H9 (cell line): ENCODE results near the gene CELSR2. TPM values are rescaled to one million over a fixed set of nuclear protein-coding genes. Genes with fewer than 3 reads are reported as not detected.

Source experiments
- DNase-seq: peaks from one replicate; pipeline ENCODE4 v3.0.0-alpha.2; 2017
- H2AFZ ChIP-seq: one replicate; pipeline ENCODE4 v1.6.1; 2013; ENCODE audit warnings: mild to moderate bottlenecking, low read length, control low read depth, moderate library complexity
- H2AK5ac ChIP-seq: 2 replicates; pipeline ENCODE4 v1.6.1; 2013; ENCODE audit warnings: low read length, control low read depth, mixed read lengths; ENCODE audit not compliant: insufficient read length
- H2BK120ac ChIP-seq: one replicate; pipeline ENCODE4 v1.6.1; 2013; ENCODE audit warnings: low read depth, mild to moderate bottlenecking, low read length, control low read depth, inconsistent platforms; ENCODE audit not compliant: poor library complexity, severe bottlenecking
- H2BK12ac ChIP-seq: 2 replicates; pipeline ENCODE4 v1.6.1; 2013; ENCODE audit warnings: low read length, control low read depth, mixed read lengths, low read depth; ENCODE audit not compliant: insufficient read length
- H2BK15ac ChIP-seq: 2 replicates; pipeline ENCODE4 v1.6.1; 2013; ENCODE audit warnings: low read depth, low read length, control low read depth
- H2BK20ac ChIP-seq: one replicate; pipeline ENCODE4 v1.6.1; 2013; ENCODE audit warnings: low read depth, mild to moderate bottlenecking, low read length, control low read depth, inconsistent platforms; ENCODE audit not compliant: poor library complexity, severe bottlenecking
- H2BK5ac ChIP-seq: 2 replicates; pipeline ENCODE4 v1.6.1; 2013; ENCODE audit warnings: low read length, control low read depth, mixed read lengths; ENCODE audit not compliant: insufficient read length
- H3K14ac ChIP-seq: 2 replicates; pipeline ENCODE4 v1.6.1; 2013; ENCODE audit warnings: low read length, control low read depth; ENCODE audit not compliant: insufficient read depth
- H3K18ac ChIP-seq: 2 replicates; pipeline ENCODE4 v1.6.1; 2013; ENCODE audit warnings: low read depth, mild to moderate bottlenecking, mixed read lengths, low read length, control low read depth; ENCODE audit not compliant: insufficient read length
- H3K23ac ChIP-seq: 2 replicates; pipeline ENCODE4 v1.6.1; 2013; ENCODE audit warnings: low read length, control low read depth, mixed read lengths, low read depth; ENCODE audit not compliant: insufficient read length
- H3K23me2 ChIP-seq: 2 replicates; pipeline ENCODE4 v1.6.1; 2013; ENCODE audit warnings: low read depth, mild to moderate bottlenecking, mixed read lengths, low read length, control low read depth; ENCODE audit not compliant: insufficient read length, poor library complexity, severe bottlenecking
- H3K27ac ChIP-seq: 2 replicates; pipeline ENCODE4 v1.5.1; 2013; ENCODE audit warnings: low read length, control low read depth, mixed read lengths, low read depth; ENCODE audit not compliant: insufficient read length
- H3K27me3 ChIP-seq: 2 replicates; pipeline ENCODE4 v1.6.1; 2013; ENCODE audit warnings: low read length, control low read depth, inconsistent platforms; ENCODE audit not compliant: insufficient read depth
- H3K4ac ChIP-seq: 2 replicates; pipeline ENCODE4 v1.6.1; 2013; ENCODE audit warnings: low read depth, mild to moderate bottlenecking, control low read depth, inconsistent platforms, low read length, moderate library complexity
- H3K4me1 ChIP-seq: 2 replicates; pipeline ENCODE4 v1.6.1; 2013; ENCODE audit warnings: low read length, control low read depth, inconsistent platforms; ENCODE audit not compliant: insufficient read depth
- H3K4me2 ChIP-seq: 2 replicates; pipeline ENCODE4 v1.6.1; 2013; ENCODE audit warnings: low read length, control low read depth, mixed read lengths; ENCODE audit not compliant: insufficient read length, insufficient read depth
- H3K56ac ChIP-seq: 2 replicates; pipeline ENCODE4 v1.6.1; 2013; ENCODE audit warnings: low read depth, mild to moderate bottlenecking, mixed read lengths, low read length, control low read depth; ENCODE audit not compliant: insufficient read length
- H3K79me1 ChIP-seq: 2 replicates; pipeline ENCODE4 v1.6.1; 2013; ENCODE audit warnings: low read depth, mild to moderate bottlenecking, moderate library complexity, low read length, control low read depth, inconsistent platforms; ENCODE audit not compliant: insufficient read depth, poor library complexity, severe bottlenecking
- H3K79me2 ChIP-seq: 2 replicates; pipeline ENCODE4 v1.6.1; 2013; ENCODE audit warnings: low read length, control low read depth, inconsistent platforms; ENCODE audit not compliant: insufficient read depth
- H3K9ac ChIP-seq: 2 replicates; pipeline ENCODE4 v1.6.1; 2013; ENCODE audit warnings: low read length, control low read depth, mixed read lengths; ENCODE audit not compliant: insufficient read length; ENCODE audit errors: extremely low read depth
- H3K9me3 ChIP-seq: one replicate; pipeline ENCODE4 v1.6.1; 2013; ENCODE audit warnings: low read depth, low read length, inconsistent platforms; ENCODE audit not compliant: control insufficient read depth
- H3T11ph ChIP-seq: one replicate; pipeline ENCODE4 v1.6.1; 2013; ENCODE audit warnings: mild to moderate bottlenecking, low read length, control low read depth, inconsistent platforms
- H4K20me1 ChIP-seq: one replicate; pipeline ENCODE4 v1.6.1; 2013; ENCODE audit not compliant: control insufficient read depth, insufficient read length, insufficient read depth
- H4K5ac ChIP-seq: 2 replicates; pipeline ENCODE4 v1.6.1; 2013; ENCODE audit warnings: low read depth, mild to moderate bottlenecking, mixed read lengths, low read length, control low read depth; ENCODE audit not compliant: insufficient read length
- H4K8ac ChIP-seq: replicated peaks from 2 replicates; pipeline ENCODE4 v1.6.1; 2013; ENCODE audit warnings: low read length, control low read depth, mixed read lengths, low read depth; ENCODE audit not compliant: insufficient read length
- H4K91ac ChIP-seq: 2 replicates; pipeline ENCODE4 v1.6.1; 2013; ENCODE audit warnings: low read depth, mild to moderate bottlenecking, moderate library complexity, mixed read lengths, low read length, control low read depth; ENCODE audit not compliant: insufficient read length
- H3K27ac Mint-ChIP-seq, 3 experiments: 2 replicates in 2 of 3; 3 replicates in 1 of 3; pipeline ENCODE4 v1.8.0; 2020 to 2021; ENCODE audit warnings: mixed read lengths in 3 of 3, mild to moderate bottlenecking in 1 of 3, moderate library complexity in 1 of 3
- H3K27me3 Mint-ChIP-seq: 2 replicates; pipeline ENCODE4 v1.8.0; 2021; ENCODE audit warnings: low read depth, mild to moderate bottlenecking, moderate library complexity, mixed read lengths
- H3K36me3 Mint-ChIP-seq, 3 experiments: 2 replicates in 2 of 3; 3 replicates in 1 of 3; pipeline ENCODE4 v1.8.0; 2020 to 2021; ENCODE audit warnings: low read depth in 3 of 3, mixed read lengths in 3 of 3; ENCODE audit not compliant: insufficient read depth in 1 of 3
- H3K4me1 Mint-ChIP-seq, 2 experiments: 2 replicates each; pipeline ENCODE4 v1.8.0; 2020; ENCODE audit warnings: mixed read lengths in 2 of 2
- H3K4me3 Mint-ChIP-seq, 2 experiments: 2 replicates in 1 of 2; 3 replicates in 1 of 2; pipeline ENCODE4 v1.8.0; 2020 to 2021; ENCODE audit warnings: mild to moderate bottlenecking in 2 of 2, mixed read lengths in 2 of 2, moderate library complexity in 1 of 2
- H3K9me3 Mint-ChIP-seq, 2 experiments: 2 replicates in 1 of 2; 3 replicates in 1 of 2; pipeline ENCODE4 v1.8.0; 2020; ENCODE audit warnings: mild to moderate bottlenecking in 2 of 2, mixed read lengths in 2 of 2, moderate library complexity in 1 of 2
- WGBS: extraction: QIAGEN DNeasy Blood & Tissue Kit; methylation state at CpG from one replicate; pipeline ENCODE4 v1.1.7; 2013; ENCODE audit warnings: missing lambda C conversion rate, low lambda C conversion rate, mixed read lengths; ENCODE audit not compliant: insufficient read length; ENCODE audit errors: extremely low coverage; 5-methylcytosine and 5-hydroxymethylcytosine counted together
- total RNA-seq: library from RNA; stranded (reverse); gene quantifications from 2 replicates; pipeline ENCODE4 v1.2.1, GENCODE V29; 2021
- TF ChIP-seq, protein P1 (sequence below): fragments of 200-600 bp; sonication (generic); conservative IDR thresholded peaks from 3 replicates; pipeline ENCODE4 v1.8.0; 2021; ENCODE audit warnings: antibody characterized with exemption, mild to moderate bottlenecking

The CELSR2 gene
- total RNA-seq, 1 experiment from 2014 or later: 29.2 TPM

DNA sequence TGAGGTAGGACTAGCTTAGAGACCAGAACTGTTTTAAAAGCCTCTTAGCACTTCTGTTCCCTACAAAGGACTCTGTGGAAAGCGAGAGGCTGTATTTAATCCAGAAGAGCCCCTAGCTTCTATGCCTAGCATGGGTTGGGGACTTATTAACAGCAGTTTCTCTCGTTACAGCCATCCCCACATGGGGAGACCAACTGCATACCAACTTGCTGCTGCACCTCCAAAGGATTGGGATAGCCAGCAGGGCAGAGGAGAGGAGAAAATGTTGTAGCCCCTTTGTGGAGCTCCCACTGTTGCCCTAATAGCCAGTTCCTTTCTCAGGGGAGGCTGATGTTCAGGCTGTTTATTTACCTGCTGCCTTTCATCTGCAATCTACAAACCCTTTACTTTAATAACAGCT lies 11.0 kb upstream of the CELSR2 start:
- H3K4me3 Mint-ChIP-seq: no peak overlapping the region
- H3K27ac ChIP-seq: no peak overlapping the region
- peaks cover 14% of the 10 kb centered on the region; the same call in 1 of the 2 replicates for H3K4me1 ChIP-seq

More for the DNA sequence above, 11.0 kb upstream of the CELSR2 start:
- H3K79me1 ChIP-seq: no peaks in the 10 kb centered on the region
- no peak overlapping the region for H3K14ac ChIP-seq
- no peak overlapping the region for H3K18ac ChIP-seq
- no peak overlapping the region for H3T11ph ChIP-seq
- H3K4me2 ChIP-seq: no peak overlapping the region
- no peak overlapping the region for H2BK20ac ChIP-seq
- H4K8ac ChIP-seq: no peak overlapping the region
- no CpG with 5 or more reads among the region's 2 CpGs for WGBS
- H2BK120ac ChIP-seq: no peak overlapping the region
- Mint-ChIP-seq H3K36me3 (peaks cover 27 to 52% (median 48%) of the 10 kb centered on the region in 3 experiments; a peak in 6 of 7 replicates), H3K27ac (peak overlapping the region in 1 of 3 experiments; percentile 96; a peak in 1 of 7 replicates), H3K27me3 (peaks cover 6% of the 10 kb centered on the region), H3K4me1 (peaks cover 73 to 77% of the 10 kb centered on the region in 2 experiments), H3K9me3 (no peaks in the 10 kb centered on the region; a peak in 1 of 5 replicates)
- no peak for DNase-seq
- H4K91ac ChIP-seq: no peak overlapping the region
- H3K23ac ChIP-seq: no peak overlapping the region
- no peaks in the 10 kb centered on the region for H3K79me2 ChIP-seq
- H2BK12ac ChIP-seq: no peak overlapping the region
- H3K9me3 ChIP-seq: no peaks in the 10 kb centered on the region
- TF ChIP-seq, protein P1, sequence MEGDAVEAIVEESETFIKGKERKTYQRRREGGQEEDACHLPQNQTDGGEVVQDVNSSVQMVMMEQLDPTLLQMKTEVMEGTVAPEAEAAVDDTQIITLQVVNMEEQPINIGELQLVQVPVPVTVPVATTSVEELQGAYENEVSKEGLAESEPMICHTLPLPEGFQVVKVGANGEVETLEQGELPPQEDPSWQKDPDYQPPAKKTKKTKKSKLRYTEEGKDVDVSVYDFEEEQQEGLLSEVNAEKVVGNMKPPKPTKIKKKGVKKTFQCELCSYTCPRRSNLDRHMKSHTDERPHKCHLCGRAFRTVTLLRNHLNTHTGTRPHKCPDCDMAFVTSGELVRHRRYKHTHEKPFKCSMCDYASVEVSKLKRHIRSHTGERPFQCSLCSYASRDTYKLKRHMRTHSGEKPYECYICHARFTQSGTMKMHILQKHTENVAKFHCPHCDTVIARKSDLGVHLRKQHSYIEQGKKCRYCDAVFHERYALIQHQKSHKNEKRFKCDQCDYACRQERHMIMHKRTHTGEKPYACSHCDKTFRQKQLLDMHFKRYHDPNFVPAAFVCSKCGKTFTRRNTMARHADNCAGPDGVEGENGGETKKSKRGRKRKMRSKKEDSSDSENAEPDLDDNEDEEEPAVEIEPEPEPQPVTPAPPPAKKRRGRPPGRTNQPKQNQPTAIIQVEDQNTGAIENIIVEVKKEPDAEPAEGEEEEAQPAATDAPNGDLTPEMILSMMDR: no peak
- no peak overlapping the region for H3K4ac ChIP-seq
- H3K27me3 ChIP-seq: no peaks in the 10 kb centered on the region
- no peaks in the 10 kb centered on the region for H4K20me1 ChIP-seq
- H3K23me2 ChIP-seq: no peaks in the 10 kb centered on the region
- no peak overlapping the region for H2AFZ ChIP-seq
- H2BK15ac ChIP-seq: no peak overlapping the region
- no peak overlapping the region for H2BK5ac ChIP-seq
- H4K5ac ChIP-seq: no peak overlapping the region
- no peak overlapping the region for H3K56ac ChIP-seq
- H2AK5ac ChIP-seq: no peak overlapping the region
- H3K9ac ChIP-seq: no peak overlapping the region
